ENCODE data around the gene ACTR3C.
"Not testable (repeated sequence)": the region's sequence is repeated elsewhere in the genome, so short reads cannot be mapped to it uniquely, and the experiment has no call there.

ACTR3C gene

DNA sequence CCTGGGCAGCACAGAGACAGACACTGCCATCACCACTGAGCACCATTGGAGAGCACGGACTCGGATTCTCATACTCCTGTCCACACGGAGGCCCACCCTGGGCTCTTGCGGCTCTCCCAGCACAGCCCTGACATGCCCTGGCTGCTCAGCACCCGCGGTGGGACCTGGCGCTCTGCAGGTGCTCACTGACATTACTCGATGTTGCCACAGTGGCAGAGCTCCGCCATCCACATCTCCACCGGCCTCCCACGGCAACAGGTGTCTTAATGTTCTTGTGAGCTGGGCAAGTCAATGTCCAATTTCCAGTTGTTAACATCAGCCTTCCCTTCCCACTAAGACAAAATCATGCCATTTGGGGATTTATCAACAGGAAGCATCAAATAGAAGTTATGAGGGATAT, 45.0 kb downstream of the ACTR3C start:
- DNase-seq: not testable (repeated sequence)

DNA sequence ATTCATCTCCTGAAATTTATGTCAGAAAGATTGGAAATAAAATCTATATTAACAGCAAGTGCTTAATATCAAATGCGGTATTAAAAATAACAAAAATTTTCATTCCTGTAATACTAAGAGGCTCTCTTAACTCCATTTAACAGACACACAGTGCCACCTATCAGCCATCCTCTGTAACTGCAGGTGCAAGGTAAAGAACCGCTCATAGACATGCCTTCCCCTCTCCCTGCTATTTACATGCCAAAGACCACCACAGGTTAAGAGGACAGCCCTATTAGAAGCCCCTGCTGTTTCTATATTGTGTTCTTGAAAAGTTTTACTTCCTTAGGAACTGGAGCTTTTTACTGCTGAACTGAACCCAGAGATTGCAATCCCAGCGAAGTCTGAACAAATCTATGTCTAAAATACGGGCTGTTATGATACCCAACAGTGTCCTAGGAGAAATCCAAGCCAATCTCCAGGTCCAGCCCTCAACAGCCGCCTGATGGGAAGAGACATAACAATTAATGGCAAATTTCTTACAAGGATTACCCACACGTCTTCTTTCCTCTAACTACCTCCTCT, 47.1 kb downstream of the ACTR3C start:
- DNase-seq: peak; percentile 28

- not testable (repeated sequence) for DNase-seq
These were observed 51.4 kb downstream of the ACTR3C start for GRCh38 chr7:150271898-150272297.

DNA sequence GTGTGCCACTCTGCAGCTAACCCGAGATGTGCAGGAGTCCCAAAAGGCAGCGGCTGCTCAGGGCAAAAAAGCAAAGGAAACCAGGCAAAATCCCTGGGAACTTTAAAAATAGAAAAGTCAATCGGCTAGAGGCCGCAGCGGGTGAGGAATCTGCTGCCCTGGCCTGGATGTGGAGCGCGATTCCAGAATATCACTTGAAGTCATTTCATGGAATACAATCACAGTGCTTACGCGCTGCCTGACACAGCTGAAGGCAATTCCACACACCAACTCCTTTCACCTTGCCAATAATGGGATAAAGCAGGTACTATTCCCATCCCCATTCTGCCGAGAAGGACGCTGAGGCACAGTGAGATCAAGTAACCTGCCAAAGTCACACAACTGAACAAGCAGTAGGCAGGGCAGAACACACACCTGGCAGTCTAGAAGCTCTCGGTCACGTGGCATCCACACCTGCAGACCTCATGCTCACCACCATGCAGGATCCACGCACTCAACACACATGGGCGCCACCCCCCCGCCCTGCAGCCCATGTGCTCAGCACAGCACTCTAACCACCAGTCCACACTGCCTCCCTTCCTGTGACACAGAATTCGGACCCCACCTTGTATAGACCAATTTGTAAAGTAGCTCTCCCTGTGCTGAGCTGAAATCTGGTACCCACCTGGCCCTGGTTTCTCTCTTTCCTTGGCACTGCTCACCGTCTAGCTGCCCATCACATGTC, 53.1 kb downstream of the ACTR3C start:
- not testable (repeated sequence) for DNase-seq

- DNase-seq: not testable (repeated sequence)
These were observed 54.5 kb downstream of the ACTR3C start for GRCh38 chr7:150268798-150269197.

DNA sequence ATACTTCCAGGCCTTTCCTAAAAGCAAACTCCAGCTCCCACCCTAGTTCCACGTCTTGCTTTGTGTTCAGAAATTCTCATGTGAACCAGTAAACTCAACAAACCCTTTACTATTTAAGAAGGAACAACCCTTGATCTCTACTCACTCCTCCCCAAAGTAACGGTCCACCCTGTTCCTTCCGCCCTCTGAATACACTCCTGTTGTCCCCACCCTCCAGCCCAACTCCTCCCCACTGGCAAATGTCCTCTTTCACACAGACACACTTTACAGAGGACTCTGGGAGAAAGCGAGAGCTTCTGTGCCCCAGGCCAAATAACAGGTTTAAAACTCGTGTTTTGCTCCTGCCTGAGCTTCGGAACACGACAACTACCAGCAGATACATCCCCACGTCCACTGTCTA, 55.1 kb downstream of the ACTR3C start:
- DNase-seq: not testable (repeated sequence)

DNA sequence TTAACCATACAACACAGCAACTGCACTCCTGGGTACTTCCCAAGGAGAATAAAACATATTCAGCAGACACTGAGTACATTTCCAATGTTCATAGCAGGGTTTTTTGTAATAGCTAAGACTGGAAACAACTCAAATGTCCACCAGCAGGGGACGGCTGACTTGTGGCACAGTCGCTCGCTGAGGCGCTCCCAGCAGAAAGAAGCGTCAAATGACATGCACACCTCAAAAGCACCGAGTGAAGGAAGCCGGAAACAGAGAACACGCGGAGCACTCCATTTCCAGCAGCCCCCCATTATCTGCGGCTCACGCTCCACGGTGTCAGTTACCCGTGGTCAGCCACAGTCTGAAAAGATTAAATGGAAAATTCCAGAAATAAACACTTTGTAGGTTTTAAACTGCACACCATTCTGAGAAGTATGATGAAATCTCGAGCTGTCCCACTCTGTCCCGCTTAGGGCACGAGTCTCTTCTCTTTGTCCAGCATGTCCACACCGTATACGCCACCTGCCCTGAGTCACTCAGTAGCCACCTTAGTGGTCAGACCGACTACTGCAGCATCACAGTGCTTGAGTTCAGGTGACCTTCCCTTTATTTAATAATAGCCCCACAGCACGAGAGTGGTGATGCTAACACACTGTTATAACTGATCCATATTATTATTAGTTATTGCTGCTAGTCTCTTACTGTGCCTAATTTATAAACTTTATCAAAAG, 56.2 kb downstream of the ACTR3C start:
- DNase-seq: not testable (repeated sequence)

- DNase-seq: not testable (repeated sequence)
These were observed 60.7 kb downstream of the ACTR3C start for GRCh38 chr7:150262656-150263055.

DNA sequence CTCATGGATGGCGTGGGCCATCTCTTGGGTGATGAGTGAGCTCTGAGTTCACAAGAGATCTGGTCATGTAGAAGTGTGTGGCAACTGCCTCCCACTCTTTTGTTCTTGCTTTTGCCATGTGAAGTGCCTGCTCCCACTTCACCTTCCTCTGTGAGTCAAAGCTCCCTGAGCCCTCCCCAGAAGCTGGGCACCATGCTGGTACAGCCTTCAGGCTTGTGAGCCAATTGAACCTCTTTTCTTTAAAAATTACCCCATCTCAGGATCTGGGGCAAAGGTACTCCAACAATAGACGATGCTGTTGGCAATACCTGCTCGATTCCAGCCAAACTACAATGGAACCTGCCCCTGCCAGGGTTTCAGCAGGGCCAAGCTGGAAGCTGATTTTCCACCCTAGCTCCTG, 75.6 kb downstream of the ACTR3C start:
- not testable (repeated sequence) for DNase-seq

GRCh38 chr7:150245208-150245607, 78.1 kb downstream of the ACTR3C start:
- not testable (repeated sequence) for DNase-seq

DNA sequence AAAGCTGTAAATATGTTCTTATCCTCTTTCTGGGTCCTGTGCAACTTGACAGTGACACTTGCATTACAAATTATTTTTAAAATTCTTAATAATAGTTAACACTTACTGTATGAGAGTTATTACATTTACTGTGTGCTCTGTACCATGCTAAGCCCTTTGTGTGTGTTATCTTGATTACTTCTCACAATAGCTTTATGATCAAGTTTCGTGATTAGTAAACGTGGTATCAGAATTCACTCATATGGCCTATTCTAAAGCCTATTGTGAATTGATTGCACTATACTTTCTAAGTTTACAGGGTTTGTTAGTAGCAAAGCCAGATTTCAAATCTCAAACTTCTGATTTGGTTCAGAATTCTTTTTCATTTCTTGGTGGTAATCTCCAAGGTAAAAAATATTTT, 80.4 kb downstream of the ACTR3C start:
- DNase-seq: not testable (repeated sequence)

GRCh38 chr7:150225444-150225843, 97.9 kb downstream of the ACTR3C start:
- DNase-seq: not testable (repeated sequence)

DNA sequence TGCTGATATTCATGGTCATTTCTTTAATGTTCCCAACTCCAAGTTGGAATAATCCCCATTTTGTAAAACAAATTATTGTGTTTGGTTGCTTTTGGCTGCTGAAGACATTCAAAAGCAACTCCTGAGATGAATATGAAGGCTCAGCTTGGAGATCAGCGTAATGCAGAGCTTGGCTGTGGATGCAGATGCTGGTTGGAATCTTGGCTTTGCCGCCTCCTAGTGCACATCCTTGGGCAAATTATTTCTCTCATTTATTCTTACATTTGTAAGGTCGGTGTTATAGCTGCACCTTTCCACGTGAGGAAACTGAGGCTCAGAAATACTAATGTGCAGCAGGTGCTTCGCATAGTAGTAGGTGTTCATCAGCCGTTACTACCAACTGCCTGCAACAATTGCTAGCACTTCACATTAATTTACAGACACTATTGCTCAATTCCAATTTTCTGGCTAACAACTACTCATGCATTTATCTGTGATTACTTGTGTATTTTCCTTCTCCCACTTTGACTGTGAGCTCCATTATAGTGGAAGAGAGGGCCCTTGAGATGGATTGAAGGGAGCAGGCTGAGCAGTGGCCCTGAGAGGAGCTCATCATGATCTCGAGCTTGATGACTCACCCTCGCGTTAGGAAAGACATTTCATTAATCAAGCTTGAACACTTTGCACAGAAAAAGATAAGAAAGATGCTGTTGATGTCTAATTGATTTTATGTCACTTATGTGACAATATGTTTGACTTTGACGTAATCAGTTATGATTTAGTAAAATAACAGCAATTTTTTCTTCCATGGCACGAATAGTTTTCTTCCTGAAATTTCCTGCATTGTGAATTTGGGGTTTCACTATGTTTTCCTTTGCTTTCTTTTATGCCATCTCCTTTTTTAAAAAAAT, 101.0 kb downstream of the ACTR3C start:
- peak; percentile 22 for DNase-seq

DNA sequence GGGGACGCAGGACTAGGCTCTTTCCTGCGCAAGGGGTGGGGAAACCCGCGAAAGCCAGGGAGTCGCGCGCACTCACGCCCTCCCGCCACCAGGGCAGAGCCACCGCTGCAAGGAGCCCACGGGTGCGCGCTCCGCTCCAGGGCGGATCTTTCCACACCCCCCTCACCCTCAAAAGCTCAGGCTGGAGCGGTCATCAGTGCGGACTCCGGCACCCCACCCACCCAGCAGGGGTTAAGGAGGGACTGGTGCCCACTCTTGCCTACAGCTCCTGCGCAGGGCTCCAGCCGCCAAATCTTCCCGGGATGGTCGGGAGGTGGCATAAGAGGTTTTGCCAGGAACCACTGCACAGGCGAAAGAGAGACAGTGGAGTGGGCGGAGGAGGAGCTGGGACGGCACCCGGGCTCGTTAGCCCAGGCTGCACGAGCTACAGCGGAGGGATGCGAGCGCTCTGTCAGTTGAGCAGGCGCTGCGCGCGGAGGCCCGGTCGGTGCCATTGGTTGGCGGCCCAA, 102.6 kb downstream of the ACTR3C start:
- peak; percentile 4 for DNase-seq

- not testable (repeated sequence) for DNase-seq
These were observed 103.2 kb downstream of the ACTR3C start for GRCh38 chr7:150219941-150220658.

DNA sequence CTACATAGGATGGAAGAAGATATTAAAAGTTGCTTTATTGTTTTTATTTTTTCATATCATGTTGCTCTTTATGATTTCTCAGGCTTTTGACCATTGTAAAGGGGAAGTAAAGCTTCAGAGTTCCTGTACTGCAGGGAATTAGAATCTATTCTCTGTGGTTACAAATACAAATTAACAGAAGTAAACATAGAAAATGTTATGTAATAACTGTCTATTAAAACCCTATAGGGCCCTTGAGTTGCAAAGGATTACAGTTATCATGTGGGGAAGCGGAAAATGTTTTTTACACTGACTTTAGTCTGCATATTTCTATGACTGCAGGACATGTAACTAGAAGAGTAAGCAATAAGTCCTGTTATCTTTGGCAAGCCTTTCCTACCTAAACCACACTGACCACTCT, 116.5 kb downstream of the ACTR3C start:
- DNase-seq: not testable (repeated sequence)

DNA sequence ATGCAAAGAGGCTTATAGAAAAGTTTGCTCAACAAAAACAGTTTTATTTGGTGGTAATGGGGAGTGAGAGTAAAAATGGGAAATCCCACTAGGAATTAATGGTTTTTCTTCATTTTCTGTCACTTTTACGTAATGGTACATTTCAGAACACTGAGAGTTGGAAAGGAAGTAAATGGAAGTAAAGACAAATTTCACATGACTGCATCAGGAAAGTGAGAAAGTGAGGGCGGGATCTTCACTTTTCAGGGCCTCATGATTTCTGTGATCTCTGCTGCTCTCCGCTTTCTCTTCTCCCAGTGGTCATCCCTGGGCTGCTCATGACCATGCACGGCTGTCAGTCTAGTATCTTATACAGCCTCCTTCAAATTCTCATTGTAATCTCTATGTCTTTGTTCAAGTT, 117.5 kb downstream of the ACTR3C start:
- DNase-seq: not testable (repeated sequence)

GRCh38 chr7:150204577-150204976, 118.8 kb downstream of the ACTR3C start:
- DNase-seq: not testable (repeated sequence)

GRCh38 chr7:150202894-150203293, 120.5 kb downstream of the ACTR3C start:
- not testable (repeated sequence) for DNase-seq

Measured in midbrain (tissue), 1 donor.